ENCODE measurements around the gene EPAS1.

Gene EPAS1

DNA sequence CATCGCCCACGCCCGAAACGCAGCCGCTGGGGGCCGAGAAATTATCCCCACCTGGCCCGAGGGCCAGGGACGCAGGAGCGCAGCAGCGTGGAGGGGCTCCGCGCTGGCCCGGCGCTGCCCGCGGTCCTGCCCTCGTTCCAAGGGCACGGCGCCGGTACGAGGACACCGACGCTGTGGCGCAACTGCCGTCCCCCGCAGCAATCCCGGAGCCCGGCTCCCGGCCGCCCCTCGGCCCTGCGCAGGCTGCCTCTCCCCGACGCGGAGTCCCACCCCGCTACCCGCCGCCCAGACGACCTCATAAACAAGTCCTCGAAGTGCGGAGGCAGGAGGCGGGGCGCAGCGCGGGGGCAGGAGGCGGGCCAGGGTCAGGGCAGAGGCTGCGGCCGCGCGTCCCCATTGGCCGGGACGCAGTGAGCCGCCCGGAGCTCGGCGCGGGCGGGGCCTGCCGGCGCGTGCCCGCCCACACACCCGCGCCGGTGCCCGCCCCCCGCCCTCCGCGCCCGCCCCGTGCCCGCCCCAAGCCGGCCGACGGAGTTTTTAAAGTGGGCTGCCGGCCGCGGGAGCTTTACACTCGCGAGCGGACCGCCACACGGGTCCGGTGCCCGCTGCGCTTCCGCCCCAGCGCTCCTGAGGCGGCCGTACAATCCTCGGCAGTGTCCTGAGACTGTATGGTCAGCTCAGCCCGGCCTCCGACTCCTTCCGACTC is at the start of gene EPAS1:
EPAS1 (plus strand) TSS at position 568 of the 706 bp plus-strand sequence. CDS start 505 bp downstream, outside the sequence.
- DNase-seq = no peak

DNA sequence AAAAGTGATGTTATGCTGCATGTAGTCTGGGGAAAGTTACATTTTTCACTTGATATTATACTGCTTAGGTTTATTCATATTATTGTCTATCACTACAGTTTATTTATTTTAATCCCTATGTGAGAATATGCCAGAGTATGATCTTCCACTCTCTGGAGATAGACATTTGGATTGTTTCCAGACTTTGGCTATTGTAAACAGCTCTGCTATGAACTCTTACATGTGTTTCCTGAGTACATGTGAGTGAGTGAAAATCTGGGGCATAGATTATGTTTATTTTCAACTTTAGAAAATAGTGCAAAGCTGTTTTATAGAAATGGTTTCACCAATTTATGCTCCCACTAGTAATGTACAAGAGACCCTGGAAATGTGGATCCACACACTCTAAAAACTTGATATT is 49.0 kb upstream of the EPAS1 start:
- DNase-seq = no peak

GRCh38 chr2:46249654-46250053 is 47.6 kb upstream of the EPAS1 start:
- DNase-seq = no peak

- no peak for DNase-seq
Observed at GRCh38 chr2:46252891-46253659, 44.1 kb upstream of the EPAS1 start.

DNA sequence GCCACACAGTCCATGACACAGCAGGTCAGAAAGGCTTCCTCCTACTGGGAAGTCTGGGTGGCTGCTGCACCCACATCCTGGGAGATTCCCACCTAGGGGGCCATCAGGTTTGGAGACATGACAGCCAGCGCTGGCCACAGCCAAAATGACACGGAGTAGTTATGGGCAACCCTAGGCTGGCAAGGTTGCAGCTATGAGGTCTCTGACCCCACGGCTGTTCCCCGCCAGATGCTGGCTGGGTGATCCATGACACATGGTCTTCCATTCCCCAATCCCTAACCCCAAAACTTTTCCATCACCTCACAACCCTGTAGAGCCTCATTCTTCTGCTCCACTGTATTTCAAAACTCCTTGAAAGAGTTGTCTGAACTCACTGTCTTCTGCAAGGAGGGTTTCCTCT is 42.7 kb upstream of the EPAS1 start:
- DNase-seq = no peak

- DNase-seq = no peak
Observed at GRCh38 chr2:46256563-46257142, 40.6 kb upstream of the EPAS1 start.

GRCh38 chr2:46257476-46257875 is 39.7 kb upstream of the EPAS1 start:
- DNase-seq = peak; percentile 59

DNA sequence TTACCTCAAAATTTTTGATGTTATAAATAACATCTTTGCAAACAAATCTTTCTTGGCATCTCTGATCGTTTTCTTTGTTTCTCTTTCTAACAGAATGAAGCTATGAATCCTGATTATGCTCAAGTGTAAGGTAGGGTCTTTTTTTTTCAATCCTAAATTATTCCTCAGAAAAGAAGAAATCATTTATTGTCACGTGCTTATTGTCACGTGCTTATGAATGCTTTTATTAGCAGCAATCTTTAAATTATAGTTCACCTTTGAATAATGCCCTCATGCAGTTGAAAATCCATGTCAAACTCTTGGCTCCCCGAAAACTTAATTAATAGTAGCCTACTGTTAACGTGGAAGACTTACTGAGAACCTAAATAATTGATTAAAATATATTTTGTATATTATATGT is 39.2 kb upstream of the EPAS1 start:
- DNase-seq = no peak

GRCh38 chr2:46258937-46259776 is 38.0 kb upstream of the EPAS1 start:
- no peak for DNase-seq

DNA sequence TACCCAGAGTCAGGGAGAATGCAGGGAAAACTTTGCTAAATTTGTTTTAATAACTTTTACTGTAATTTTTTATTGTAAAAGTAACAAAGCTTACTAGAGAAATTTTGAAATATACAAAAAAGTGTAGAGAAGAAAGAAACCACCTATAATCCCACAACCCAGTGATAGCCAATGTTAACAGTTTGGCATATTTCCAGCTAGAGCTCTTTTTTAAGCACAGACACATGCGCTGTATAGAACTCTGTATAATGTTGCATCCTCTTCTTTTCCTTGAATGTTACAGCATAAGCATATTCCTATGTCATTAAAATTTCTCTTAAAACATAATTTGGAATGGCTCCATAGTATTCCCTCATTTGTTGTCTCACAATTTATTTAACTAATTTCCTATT is 37.4 kb upstream of the EPAS1 start:
- no peak for DNase-seq

DNA sequence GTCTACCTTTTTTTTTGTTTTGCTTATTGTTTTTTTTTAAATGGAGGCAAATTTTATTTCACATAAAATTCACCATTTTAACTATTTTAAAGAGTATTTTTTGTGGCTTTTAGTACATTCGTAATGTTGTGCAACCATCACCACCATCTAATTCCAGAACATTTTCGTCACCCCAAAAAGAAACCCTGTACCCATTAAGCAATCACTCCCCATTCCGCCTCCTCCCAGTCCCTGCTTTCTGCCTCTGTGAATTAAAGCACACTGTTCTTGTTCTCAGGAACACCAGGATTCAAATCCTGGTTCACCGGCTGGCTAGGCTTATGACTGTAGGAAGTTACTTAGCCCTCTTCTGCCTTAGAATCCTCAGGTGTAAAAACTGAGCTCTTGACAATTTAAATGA is 36.9 kb upstream of the EPAS1 start:
- no peak for DNase-seq

DNA sequence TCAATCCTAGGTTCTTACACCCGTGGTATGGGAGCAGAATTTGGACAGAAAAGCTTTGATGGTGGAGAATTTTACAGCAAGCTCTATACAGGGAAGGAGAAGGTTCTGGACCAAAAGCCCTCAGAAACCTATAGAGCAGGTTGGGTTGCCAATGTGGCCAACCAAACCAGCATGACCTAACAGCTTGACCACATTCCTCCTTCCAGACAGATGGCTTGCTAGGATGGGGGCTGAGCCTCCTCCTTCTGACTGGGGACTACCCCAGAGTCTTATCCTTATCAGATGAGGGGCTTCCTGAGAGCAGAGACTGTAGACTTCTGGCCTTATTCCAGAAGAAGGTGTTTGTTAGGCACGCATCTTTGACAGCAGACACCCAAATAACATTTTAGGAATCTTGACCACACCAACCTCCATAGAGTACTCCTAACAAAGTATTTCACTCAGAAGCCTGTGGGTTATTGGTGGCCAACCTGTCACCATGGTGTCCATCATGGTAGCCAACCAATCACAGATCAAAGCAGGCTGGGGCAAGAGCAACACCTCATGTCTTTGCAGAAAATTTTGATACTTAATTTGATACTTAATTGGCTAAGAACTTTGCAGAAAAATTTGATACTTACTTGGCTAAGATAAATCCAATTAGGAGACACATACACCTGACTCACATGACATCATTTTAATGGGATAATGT is 34.8 kb upstream of the EPAS1 start:
- DNase-seq = no peak

DNA sequence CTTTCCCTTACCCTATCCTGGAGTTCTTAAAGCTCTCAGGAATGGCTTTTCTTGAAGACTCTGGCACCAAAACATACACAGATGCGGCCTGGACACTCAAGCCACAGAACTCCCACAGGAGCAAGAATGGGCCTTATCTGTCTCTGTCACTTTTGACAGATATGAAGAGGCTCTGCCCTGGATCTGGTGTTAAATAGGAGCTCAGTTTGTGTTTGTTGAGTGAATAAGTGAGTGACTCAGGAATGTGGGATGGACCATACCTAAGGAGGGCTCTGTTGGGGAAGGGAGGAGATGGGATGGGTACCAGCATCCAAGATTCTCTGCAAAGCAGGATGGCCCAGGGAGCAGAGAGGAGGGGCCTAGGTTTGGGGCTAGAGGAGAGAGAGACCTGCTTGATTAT is 33.9 kb upstream of the EPAS1 start:
- no peak for DNase-seq

- no peak for DNase-seq
Observed at GRCh38 chr2:46264447-46264846, 32.8 kb upstream of the EPAS1 start.

DNA sequence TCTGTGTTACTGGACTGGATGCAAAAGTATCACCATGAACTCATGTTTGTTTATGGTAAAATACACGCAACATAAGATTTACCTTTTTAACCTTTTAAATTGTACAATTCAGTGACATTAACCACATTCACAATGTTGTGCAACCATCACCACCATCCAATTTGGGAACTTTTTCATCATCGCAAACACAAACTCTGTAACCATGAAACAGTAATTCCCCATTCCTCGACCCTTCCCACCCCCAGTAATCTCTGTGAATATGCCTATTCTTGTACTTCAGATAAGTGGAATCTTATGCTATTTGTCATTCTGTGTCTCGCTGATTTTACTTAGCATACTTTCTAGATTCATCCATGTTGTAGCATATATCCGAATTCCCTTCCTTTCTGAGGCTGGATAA is 31.1 kb upstream of the EPAS1 start:
- DNase-seq = no peak

GRCh38 chr2:46267616-46268015 is 29.6 kb upstream of the EPAS1 start:
- DNase-seq = no peak

GRCh38 chr2:46268196-46268595 is 29.0 kb upstream of the EPAS1 start:
- no peak for DNase-seq

DNA sequence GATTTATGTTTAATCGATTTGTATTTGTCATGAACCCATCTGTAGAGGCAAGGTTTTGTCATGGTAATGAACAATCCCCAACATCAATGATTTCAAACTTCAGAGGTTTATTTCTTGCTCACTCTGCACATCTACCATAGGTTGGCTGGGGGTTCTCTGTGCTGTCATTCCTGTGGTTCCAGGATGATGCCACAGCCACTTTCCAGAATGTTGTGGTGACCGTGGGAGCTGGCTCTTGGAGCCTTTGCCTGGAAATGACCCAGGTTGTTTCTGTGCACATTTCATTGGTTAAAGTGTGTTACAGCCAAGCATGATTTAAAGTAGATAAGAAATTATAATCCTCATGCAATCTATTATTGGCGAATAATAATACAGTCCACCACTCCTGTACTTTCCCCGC is 28.2 kb upstream of the EPAS1 start:
- no peak for DNase-seq

DNA sequence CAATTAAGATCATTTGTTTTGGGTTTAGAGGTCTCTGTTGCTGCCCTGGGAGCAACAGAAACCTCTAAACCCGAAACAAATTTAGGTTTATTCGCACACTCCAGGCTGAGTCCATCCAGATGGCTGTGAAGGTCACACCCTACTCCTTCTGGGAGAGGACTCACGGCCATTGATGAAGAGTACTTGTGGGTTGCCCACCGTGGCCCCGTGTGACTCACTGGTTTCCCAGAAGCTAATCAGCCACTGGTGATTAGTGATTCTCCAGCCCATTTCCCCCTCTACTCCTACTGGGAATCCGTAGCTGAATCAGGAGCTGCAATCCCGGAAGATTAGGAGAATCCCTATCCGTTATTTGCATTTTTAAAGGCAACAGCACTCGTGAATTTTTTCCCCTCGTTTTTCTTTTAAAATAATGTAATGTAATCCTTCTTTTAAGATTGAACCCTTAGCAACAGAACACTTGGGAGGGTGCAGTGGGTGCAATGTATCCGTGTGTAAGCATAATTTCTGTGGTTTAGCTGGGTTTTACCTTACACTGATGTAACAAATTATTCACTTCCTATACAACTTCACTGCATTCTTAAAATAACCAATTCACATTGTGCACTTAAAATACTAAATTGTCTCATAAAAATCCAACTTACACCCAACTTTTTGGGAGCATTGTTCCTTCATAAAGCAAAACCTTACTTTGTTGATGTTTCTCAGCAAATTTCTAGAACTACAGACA is 27.5 kb upstream of the EPAS1 start:
- DNase-seq = no peak

DNA sequence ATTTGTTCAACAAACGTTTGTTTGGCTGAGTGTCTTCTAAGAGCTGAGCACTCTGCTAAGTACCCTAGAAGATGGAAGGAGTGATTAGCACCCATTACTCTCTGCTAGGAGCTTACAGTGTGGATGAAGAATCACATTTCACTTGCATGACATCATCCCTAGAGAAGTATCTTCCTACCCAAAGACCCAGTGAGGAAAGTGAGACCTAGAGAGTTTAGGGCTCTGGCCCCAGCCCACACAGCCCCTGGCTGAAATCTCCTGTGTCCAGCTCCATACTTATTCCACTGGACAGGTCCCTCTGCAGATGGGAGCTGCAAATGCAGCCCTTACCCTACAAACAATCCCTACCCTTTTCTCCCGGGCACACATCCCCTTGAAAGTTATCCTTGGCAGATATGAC is 26.8 kb upstream of the EPAS1 start:
- no peak for DNase-seq

DNA sequence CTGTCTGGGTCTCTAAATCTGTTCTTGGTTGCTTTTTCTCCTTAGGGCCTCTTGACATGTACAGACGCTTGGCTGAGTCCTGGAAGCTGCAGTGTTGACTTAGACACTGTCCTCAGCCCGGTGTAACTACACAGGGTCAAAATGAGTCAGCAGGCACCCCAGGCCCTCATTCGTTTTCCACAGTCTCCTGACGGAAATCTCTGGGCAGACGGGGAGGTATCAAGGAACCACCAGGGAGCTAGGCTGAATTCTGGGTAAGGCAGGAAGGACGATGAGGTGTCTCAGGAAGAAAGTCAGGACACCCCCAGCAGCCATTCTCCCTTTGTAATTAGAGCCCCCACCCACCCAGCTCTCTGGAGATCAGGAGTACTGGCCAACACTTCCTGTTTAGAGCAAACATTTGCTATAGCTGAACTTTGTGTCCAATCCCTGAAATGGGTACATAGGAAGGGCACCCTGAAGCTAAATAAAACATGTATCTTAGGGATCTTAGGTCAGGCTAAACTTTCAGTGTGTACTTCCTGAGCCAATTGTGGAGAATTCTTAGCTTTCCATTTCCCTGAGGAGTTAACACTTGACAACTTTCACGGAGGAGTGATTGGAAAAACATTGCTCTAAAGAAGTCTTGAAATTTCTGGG is 23.9 kb upstream of the EPAS1 start:
- no peak for DNase-seq

Data from COR-L47 (cell line).